GM10266 (cell line): Measurements from ENCODE around the gene HOXA5.

Experiments used
- DNase-seq: peaks from one replicate; pipeline ENCODE4 v3.0.0; 2012; ENCODE audit errors: extremely low spot score
- TF ChIP-seq, protein P1 (sequence below): IDR thresholded peaks from 2 replicates; pipeline ENCODE4 v1.5.1; 2012; ENCODE audit warnings: mild to moderate bottlenecking, low read depth; ENCODE audit not compliant: control insufficient read depth, insufficient read depth; ENCODE audit errors: missing control alignments

The HOXA5 gene

DNA sequence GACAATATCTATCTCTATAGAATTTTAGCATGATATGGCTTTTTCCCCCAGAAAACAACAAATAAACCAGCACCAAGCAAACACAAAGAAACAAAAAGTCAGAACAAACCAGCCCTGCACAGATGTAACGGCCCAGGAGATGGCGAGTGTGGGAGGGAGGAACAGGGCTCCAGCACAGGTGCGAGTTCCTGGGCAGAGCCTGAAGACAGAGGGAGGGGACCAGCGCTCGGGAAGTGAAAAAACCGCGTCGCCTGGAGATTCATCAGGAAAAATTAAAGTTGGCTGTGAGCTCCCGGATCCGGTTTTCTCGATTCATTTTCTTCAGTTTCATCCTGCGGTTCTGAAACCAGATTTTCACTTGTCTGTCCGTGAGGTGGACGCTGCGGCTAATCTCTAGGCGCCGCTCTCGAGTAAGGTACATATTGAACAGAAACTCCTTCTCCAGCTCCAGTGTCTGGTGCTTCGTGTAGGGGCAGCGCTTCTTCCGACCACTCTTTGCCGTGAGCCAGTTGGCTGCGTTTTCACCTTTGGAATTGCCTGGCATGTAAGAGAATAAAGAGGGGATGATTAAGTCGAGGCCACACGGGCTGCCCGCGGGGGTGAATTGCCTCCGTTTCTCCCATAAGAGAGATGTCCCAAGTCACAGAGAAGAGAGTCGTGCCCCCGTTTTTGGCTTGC is 28.3 kb upstream of the HOXA5 start:
- DNase-seq: no peak
- TF ChIP-seq, protein P1, sequence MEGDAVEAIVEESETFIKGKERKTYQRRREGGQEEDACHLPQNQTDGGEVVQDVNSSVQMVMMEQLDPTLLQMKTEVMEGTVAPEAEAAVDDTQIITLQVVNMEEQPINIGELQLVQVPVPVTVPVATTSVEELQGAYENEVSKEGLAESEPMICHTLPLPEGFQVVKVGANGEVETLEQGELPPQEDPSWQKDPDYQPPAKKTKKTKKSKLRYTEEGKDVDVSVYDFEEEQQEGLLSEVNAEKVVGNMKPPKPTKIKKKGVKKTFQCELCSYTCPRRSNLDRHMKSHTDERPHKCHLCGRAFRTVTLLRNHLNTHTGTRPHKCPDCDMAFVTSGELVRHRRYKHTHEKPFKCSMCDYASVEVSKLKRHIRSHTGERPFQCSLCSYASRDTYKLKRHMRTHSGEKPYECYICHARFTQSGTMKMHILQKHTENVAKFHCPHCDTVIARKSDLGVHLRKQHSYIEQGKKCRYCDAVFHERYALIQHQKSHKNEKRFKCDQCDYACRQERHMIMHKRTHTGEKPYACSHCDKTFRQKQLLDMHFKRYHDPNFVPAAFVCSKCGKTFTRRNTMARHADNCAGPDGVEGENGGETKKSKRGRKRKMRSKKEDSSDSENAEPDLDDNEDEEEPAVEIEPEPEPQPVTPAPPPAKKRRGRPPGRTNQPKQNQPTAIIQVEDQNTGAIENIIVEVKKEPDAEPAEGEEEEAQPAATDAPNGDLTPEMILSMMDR: no peak

DNA sequence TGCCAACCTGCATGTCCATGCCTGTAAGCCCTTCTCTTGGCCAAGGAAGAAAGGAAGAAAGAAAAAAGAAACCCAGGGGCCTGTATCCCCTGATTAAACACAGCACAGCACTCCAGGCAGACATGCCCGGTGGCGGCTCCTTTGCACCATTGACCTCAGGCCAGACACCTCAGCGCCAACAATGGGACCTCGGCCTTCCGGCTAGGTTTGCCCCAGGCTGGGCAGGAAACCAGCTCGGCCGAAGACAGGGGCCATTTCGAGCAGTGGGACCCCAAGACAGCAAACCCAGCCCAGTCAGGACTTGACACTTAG is 27.8 kb upstream of the HOXA5 start:
- TF ChIP-seq, protein P1: no peak
- DNase-seq: no peak

DNA sequence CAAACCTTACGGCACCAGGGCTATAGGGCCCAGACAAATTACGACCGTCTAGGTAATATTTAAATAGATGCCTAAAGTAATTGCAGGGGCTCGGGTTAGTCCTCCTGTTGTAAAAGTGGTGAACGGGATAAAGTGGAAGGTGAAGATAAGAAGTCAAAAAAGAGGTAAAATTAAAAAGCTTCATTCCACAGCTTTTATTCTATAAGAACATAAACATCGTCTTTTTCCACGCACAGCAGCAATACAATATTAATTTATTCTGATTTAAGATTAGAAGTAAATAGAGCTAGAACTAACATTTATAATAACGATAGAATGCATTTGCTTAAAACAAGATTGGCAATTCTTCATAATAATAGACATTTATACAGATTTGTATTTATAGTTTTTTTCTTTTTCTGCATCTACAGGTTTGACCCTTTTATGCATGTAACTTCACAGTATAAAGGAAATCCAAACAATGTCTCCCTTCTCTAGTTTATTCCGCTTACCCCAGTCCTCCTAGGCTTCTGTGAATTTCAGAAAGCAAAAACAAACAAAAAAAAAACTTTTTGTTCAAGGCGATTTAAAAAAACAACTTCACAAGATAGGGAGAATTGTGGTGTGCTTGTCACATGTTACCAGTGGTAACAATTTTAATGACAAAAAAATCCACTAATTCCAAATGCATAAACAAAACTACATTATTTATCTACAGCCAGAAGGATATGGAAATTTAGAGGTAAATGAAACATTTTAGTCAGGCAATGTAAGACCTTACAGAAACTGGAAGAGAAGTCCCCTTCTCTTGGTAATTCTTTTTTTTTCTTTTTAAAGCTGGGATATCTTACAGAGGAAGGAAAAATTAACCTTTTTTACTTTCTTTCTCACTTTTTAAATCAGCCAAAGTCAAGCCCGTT is 27.2 kb upstream of the HOXA5 start:
- DNase-seq: no peak
- TF ChIP-seq, protein P1: no peak

DNA sequence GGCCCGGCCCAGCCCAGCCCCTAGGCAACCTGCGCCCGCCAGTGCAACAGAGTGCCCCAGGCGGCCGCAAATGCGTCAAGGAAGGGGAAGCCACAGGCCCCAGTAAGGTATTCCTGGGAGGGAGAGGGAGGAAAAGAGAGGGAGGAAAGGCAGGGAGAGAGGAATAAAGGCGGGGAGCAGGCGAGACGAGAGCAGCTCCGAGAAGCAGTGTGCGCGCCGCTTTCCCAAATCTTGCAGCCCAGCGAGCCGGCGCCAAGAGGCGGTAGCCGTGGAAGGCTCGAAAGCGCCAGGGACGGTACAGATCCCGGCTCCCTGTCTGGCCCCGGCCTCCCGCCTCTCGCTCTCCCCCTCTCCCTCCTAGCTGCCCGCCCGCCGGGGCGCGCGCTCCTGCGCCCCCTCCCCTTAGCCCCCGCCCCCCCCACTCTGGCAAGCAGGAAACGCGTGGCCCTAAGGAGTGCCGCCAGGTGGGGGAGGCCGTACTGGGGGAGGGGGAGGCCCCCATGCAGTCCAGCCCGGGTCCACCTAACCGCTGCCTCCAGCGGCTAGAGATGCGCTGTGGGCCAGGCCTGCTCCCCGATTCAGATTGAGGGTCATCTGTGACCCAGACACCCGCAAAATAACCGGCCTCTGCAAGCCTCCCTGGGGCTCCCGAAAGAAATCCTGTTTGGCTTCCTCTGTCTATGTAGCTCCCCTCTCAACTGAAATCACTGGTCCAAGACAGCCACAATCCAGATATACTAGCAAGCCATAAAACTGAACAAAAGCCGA is 26.4 kb upstream of the HOXA5 start:
- TF ChIP-seq, protein P1: no peak
- no peak for DNase-seq

DNA sequence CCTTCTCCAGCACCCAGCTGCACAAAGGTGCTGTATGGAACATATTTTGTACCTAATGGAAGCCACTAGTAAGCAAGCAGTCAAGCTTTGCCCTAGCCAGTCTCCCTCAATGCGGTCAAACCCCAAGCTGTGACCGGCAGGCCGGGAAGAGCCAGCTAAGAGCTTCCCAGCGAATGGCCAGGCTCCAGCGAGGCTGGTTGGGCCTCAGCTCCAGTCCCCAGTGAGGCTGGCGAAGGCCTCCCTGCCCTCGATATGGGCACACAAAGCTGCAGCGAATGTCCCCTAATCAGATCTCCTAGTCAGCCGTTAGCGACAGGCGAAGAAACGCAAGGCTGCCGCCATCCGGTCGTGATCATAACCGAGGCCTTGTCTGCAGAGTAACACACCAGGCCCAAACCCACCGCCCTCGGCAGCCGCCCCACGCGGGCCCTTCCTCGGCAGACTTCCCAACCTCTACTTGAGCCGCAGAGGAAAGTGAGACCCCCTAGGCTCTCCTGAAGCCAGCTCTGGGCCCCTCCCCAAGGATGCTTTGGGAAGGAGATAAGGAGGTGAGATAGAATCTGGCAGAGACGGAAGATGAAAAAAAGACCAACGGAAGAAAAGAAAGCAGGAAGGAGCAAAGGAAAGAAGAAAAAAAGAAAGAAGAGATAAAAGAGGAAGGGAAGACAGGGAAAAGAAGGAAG is 24.9 kb upstream of the HOXA5 start:
- no peak for DNase-seq
- TF ChIP-seq, protein P1: no peak

DNA sequence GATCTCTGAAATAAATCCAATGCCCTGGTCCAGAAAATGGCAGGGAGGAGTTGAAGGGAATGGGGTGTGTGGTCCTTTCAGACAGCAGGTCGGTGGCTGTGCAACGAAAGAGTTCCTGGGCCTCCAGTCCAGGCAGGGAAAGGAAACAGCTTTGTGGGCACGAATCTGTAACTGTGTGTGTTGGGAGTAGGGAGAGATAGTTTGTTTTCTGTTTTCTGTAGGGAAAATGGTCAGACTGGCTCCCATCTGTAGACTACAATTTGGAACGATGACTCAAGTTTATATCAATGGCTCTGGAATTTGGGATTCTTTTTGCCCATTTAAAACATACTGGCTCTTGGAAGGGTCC is 24.4 kb upstream of the HOXA5 start:
- TF ChIP-seq, protein P1: no peak
- no peak for DNase-seq
